Activated CD8-positive, alpha-beta memory T cell treated with anti-CD3 and anti-CD28 coated beads for 1 hour (primary cell): ENCODE results near the gene CDK4.
"Not testable (repeated sequence)": the region's sequence is repeated elsewhere in the genome, so short reads cannot be mapped to it uniquely, and the experiment has no call there.

ENCODE experiments used
- DNase-seq, 2 donors: peaks; one replicate each; pipeline ENCODE4 v3.0.0-alpha.2; 2020; ENCODE audit warnings: low read depth in 1 of 2; ENCODE audit errors: extremely low read depth in 1 of 2

Gene CDK4

GRCh38 chr12:57715036-57715748 lies 36.9 kb downstream of the CDK4 start:
- DNase-seq = not testable (repeated sequence)

GRCh38 chr12:57713209-57713608 lies 38.9 kb downstream of the CDK4 start:
- DNase-seq = no peak

GRCh38 chr12:57712701-57713100 lies 39.4 kb downstream of the CDK4 start:
- DNase-seq = no peak

- no peak for DNase-seq
Measured at GRCh38 chr12:57708296-57708695, 43.8 kb downstream of the CDK4 start.

- DNase-seq = no peak
Measured at GRCh38 chr12:57707250-57707649, 44.9 kb downstream of the CDK4 start.

- no peak for DNase-seq
Measured at GRCh38 chr12:57700317-57700716, 51.8 kb downstream of the CDK4 start.

GRCh38 chr12:57698414-57698813 lies 53.7 kb downstream of the CDK4 start:
- DNase-seq = no peak
